Fibroblast of villous mesenchyme (primary cell): ENCODE results near the gene TCERG1L. TPM values are rescaled to one million over a fixed set of nuclear protein-coding genes. Genes with fewer than 3 reads are reported as not detected.

Source experiments
- DNase-seq: peaks from one replicate; pipeline ENCODE4 v3.0.0-alpha.2; 2010; ENCODE audit warnings: low read depth
- H3K4me3 ChIP-seq: 2 replicates; pipeline ENCODE4 v1.5.1; 2011; ENCODE audit warnings: low read depth, mild to moderate bottlenecking, low read length
- total RNA-seq: library from RNA; depleted of rRNA; stranded (reverse); fragments of >200 nt; gene quantifications from 2 replicates; pipeline ENCODE4 v1.2.3, GENCODE V29; 2012
- TF ChIP-seq, protein P1 (sequence below): IDR thresholded peaks from 2 replicates; pipeline ENCODE4 v1.5.1; 2012; ENCODE audit warnings: low read depth, mild to moderate bottlenecking, low read length; ENCODE audit not compliant: insufficient read depth

Gene TCERG1L, protein sequence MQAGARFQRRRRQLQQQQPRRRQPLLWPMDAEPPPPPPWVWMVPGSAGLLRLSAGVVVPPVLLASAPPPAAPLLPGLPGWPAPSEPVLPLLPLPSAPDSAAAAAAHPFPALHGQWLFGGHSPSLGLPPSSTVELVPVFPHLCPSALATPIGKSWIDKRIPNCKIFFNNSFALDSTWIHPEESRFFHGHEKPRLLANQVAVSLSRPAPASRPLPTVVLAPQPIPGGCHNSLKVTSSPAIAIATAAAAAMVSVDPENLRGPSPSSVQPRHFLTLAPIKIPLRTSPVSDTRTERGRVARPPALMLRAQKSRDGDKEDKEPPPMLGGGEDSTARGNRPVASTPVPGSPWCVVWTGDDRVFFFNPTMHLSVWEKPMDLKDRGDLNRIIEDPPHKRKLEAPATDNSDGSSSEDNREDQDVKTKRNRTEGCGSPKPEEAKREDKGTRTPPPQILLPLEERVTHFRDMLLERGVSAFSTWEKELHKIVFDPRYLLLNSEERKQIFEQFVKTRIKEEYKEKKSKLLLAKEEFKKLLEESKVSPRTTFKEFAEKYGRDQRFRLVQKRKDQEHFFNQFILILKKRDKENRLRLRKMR
- total RNA-seq, result not detected in 2 replicates

DNA sequence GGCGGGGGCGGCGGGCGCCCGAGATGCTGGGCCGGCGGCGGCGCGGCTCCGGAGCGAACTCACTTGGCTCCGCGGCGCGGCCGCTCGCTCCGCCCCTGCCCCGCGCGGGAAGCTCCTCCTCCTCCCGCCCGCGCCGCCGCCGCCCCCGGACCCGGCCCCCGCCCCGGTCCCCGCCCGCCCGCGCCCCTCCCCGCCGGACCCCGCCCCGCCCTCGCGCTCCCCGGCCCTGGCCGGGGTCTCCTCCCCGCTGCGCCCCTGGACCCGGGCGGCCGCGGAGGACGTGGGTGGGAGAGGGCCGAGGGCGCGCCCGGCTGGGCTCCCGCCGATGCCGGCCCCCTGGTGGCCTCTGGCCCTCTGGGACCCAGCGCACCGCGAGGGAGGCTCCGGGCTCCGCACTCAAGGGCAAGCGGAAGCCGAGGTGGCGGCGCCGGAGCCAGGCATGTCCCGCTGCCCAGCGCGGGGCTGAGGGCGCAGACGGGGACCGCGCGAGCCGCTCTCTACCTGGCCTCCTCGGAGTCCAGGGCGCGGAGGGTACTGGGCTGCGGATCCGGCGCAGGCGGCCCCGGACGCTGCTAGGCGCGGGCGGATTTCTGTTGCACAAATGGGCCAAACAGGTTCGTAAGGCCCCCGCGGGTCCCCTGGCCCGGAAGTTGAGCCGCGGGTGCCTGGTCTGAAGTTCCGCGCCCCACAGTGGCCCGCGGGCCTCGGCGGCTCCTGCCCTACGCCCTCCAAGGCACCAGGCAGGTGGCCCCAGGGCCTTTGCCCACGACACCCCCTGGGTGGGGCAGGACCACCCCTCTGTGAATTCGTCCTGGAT lies at the start of gene TCERG1L:
TSS of gene TCERG1L (minus strand) at position 61 of the 817 bp plus-strand sequence. CDS start 86 bp downstream, outside the sequence.
- DNase-seq, result no peak
- TF ChIP-seq, protein P1, sequence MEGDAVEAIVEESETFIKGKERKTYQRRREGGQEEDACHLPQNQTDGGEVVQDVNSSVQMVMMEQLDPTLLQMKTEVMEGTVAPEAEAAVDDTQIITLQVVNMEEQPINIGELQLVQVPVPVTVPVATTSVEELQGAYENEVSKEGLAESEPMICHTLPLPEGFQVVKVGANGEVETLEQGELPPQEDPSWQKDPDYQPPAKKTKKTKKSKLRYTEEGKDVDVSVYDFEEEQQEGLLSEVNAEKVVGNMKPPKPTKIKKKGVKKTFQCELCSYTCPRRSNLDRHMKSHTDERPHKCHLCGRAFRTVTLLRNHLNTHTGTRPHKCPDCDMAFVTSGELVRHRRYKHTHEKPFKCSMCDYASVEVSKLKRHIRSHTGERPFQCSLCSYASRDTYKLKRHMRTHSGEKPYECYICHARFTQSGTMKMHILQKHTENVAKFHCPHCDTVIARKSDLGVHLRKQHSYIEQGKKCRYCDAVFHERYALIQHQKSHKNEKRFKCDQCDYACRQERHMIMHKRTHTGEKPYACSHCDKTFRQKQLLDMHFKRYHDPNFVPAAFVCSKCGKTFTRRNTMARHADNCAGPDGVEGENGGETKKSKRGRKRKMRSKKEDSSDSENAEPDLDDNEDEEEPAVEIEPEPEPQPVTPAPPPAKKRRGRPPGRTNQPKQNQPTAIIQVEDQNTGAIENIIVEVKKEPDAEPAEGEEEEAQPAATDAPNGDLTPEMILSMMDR, result no peak
- no peak within 1 kb of the TSS for H3K4me3 ChIP-seq

DNA sequence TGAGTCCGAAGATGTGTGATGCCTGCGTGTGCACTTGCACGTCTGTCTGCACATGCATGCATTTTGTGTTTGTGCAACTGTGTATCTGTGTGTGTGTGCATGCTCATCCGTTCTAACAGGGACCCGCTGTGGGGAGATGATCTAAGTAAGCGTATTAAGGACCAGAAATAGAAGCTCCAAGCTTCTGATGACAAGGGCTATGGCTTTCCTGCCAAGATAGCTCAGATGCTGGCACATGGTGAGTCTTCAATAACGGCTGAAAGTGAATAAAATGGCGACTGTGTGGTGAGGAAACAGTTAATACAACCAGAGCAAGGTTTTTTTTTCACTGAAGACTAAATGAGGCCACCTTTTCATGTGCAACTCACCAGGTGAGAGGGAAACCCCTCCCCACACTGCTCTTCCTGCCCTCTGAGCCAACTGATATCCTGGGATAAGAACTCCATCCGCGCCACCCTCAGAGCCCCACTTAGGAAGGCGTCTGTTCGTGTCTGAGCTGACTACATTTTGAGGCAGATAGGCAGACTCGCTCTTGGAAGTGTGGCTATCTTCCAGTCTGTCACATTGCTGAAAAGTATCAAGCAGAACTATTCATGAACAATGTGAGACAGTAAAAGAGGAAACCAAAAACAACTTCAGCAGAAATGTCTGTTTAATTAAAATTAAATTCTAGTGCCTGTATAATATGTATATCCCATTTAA lies 47.4 kb upstream of the TCERG1L start:
- H3K4me3 ChIP-seq, result no peak overlapping the region
- TF ChIP-seq, protein P1, result no peak
- DNase-seq, result no peak

DNA sequence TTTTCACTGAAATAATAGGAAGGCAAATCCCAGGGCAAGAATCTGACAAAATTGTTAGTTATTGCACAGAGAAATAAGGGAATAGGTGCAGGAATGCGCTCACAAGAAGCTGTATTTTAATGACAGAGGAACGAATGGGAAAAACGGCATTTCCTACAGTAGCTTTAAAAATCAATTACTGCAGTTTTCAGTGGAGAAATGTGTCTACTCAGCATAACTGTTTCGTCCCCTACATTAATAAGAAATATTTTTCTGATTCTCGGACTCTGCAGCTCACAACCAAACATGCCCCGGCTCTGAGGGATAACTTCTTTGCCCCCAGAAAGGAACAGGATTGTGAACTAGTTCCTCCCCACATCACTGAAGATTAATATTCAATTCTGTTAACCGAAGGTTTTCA lies 44.9 kb upstream of the TCERG1L start:
- H3K4me3 ChIP-seq, result no peak overlapping the region
- TF ChIP-seq, protein P1, result no peak
- DNase-seq, result no peak

DNA sequence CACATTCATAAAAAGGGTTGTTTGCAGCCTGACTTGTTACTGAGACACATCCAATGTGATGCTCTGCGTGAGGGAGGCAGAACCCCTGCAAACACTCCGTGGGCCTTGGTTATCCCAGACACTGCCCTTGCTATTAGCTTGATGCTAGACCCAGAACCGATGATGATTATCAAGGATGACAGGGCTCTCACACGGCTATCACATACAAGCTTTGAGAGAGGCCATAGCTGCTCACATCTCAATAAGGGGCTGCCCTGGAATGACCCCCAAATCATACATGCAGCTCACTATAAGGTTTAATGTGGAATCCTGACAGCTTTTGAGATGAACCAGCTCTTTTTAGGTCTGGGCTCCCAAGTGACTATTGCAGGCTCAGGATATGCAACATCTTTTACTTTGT lies 44.4 kb upstream of the TCERG1L start:
- H3K4me3 ChIP-seq, result no peak overlapping the region
- DNase-seq, result no peak
- TF ChIP-seq, protein P1, result no peak

DNA sequence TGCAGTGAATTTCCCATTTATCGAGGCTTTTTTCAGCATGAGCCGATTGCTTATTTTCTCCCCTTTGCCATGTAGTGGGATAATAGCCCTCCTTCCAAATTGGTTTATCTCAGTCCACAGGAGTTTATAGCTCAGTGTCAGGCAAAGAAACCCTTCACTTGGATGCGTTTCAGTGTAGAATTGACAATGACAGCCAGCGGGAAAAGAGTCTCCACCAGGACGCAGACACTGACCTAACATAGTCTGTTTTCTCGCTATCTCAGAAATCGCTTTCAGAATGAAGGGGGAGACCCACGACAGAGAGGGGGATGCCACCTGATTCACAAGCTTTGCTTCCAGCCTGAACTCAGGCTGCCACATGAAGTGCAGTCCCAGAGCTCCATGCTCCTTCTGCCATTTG lies 43.5 kb upstream of the TCERG1L start:
- TF ChIP-seq, protein P1, result no peak
- no peak overlapping the region for H3K4me3 ChIP-seq
- DNase-seq, result no peak

DNA sequence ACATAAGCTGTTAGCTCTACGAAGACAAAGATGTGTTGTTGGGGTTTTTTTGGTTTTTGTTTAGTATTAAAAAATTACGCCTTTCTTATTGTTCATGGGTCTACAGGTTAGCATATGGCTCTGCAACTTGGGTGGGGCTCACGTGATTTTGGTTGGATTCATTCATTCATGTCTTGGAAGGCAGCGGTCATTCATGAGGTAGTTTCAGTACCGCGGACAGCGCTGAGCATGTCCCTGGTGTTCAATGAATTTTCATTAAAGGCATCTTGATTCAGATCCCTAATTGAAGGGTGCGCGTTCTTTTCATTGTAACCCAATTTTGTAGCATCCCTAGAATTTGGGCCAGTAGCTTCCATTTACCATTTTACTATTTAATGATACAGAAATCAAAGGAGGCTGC lies 42.9 kb upstream of the TCERG1L start:
- H3K4me3 ChIP-seq, result no peak overlapping the region
- TF ChIP-seq, protein P1, result no peak
- no peak for DNase-seq
